Suppressor macrophage treated with lipopolysaccharide for 1 hour (primary cell): Measurements from ENCODE around the gene CCDC127.

ENCODE experiments used
- DNase-seq, 3 donors: peaks; one replicate each; pipeline ENCODE4 v3.0.0-alpha.2; 2020 to 2022

The CCDC127 gene

GRCh38 chr5:156411-157072 lies 61.4 kb downstream of the CCDC127 start:
- DNase-seq = no peak

- DNase-seq = no peak
These were observed 62.1 kb downstream of the CCDC127 start for GRCh38 chr5:155651-156410.

- DNase-seq = no peak
These were observed 63.1 kb downstream of the CCDC127 start for GRCh38 chr5:154826-155225.

- DNase-seq = no peak
These were observed 63.7 kb downstream of the CCDC127 start for GRCh38 chr5:154236-154635.

GRCh38 chr5:153256-153655 lies 64.7 kb downstream of the CCDC127 start:
- DNase-seq = no peak

- DNase-seq = no peak
These were observed 65.9 kb downstream of the CCDC127 start for GRCh38 chr5:152077-152476.

- DNase-seq = no peak
These were observed 67.2 kb downstream of the CCDC127 start for GRCh38 chr5:150746-151145.

- DNase-seq = peak in 2 of 3 donors; percentile 29 to 30
These were observed 68.0 kb downstream of the CCDC127 start for GRCh38 chr5:149745-150485.

GRCh38 chr5:147751-148150 lies 70.2 kb downstream of the CCDC127 start:
- DNase-seq = no peak
